C1 segment of cervical spinal cord (tissue), 14 donors: Measurements from ENCODE around the gene AJM1.
A peak's percentile ranks its signal among the peaks of the same experiment; 100 is the strongest.

Experiments
- DNase-seq, 14 donors: peaks; one replicate each; lab custom pipeline; 2025; lab: John Stamatoyannopoulos, UW

The AJM1 gene

GRCh38 chr9:136843159-136843800, 1.0 kb downstream of the AJM1 start:
- peak in 6 of 14 donors; percentile 12 to 61 (median 40) for DNase-seq

DNA sequence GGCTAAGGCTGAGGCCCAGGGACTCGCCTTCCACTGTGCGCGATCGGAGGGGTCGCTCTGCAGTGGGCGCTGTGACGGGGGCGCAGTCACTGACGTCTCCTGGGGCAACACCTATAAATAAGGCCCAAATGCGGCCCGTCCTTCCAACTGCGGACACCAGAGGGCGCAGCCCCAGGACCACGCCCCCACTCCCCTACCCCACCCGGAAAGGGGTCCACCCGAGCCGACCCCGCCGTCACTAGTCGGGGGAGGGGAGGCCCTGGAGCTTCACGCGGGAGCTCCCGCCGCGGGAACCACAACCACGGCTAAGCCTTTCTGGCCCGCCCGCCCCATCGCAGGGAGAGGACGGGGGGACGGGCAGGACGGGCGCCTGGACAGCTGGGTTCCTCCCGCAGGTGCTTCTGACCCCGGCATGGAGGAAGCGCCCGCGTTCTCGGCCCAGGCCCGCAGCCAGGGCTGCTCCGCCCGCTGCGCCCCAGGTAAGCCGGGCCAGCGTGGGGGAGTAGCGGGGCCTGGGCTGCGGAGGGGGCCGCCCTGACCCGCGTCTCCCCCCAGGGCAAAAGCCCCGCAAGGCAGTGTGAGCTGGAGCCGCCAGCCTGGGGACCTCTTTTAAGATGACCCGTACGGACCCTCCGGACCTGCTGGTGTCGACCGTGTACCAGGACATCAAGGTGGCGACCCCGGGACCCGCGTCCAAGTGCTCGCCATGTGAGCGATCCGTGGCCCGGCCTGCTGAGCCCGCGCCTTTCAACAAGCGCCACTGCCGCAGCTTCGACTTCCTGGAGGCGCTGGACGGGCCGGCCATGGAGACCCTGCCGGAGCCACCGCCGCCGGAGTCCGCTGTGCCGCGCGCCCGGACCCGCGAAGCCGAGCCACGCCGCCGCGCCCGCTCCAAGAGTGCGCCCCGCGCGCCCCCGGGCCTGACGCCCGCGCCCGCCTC, 1.8 kb downstream of the AJM1 start:
- peak in 3 of 14 donors; percentile 8 to 38 (median 23) for DNase-seq

DNA sequence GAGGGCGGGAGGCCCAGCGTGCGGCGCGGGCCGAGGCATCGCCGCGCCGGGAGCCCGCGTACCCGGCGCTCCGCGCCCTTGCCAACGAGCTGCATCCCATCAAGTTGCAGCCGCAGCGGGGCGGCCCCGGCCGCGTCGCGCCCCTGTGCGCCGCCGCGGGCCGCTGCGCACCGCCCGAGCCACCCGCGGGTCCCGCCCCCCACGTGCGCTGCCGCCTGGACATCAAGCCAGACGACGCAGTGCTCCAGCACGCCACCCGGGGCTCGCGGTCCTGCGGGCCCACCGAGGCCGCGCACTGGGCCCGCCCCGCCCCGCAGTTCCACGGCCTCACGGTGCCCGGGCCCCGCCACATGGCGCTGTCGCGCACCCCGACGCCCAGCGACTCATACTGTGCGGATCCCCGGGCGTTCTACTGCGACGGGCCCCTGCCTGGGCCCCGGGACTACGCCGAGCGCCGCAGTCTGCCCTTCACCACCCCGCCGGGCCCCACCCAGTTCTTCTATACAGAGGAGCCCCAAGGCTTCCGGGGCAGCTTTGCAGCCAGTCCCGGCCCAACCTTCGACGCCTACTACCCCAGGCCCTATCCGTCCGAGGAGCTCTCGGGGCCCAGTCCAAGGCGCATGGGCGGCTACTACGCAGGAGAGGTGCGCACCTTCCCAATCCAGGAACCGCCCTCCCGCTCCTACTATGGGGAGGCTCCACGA, 2.6 kb downstream of the AJM1 start:
- DNase-seq = no peak

GRCh38 chr9:136845465-136846260, 3.4 kb downstream of the AJM1 start:
- DNase-seq = no peak

GRCh38 chr9:136846376-136847087, 4.3 kb downstream of the AJM1 start:
- DNase-seq = no peak

DNA sequence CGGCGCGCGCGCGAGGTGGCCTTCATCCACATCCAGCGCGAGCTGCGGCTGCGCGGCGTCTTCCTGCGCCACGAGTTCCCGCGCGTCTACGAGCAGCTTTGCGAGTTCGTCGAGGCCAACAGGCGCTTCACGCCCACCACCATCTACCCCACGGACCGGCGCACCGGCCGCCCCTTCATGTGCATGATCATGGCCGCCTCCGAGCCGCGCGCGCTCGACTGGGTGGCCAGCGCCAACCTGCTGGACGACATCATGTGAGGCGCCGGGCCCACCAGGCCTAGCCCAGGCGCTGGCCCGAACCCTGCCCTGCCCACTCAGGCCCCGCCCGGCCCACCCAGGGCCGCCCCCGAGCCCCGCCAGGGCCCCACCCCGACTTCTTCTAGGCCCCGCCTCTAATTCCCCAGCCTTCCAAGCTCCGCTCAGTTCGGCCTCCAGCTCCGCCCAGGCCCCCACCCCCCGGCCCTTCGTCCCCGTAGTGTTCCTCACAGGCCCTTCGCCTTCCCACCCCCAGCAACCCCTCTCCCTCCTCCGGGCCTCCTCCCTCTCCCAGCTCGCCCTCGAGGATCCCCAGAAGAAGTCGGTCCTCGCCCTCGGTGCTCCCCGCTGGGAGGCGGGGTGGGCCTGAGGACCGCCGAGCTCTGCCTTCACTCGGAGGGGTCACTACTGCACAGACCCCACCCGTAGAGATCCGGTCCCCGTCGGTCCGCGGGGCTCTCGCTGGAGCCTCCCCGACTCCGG, 5.0 kb downstream of the AJM1 start:
- DNase-seq = no peak

DNA sequence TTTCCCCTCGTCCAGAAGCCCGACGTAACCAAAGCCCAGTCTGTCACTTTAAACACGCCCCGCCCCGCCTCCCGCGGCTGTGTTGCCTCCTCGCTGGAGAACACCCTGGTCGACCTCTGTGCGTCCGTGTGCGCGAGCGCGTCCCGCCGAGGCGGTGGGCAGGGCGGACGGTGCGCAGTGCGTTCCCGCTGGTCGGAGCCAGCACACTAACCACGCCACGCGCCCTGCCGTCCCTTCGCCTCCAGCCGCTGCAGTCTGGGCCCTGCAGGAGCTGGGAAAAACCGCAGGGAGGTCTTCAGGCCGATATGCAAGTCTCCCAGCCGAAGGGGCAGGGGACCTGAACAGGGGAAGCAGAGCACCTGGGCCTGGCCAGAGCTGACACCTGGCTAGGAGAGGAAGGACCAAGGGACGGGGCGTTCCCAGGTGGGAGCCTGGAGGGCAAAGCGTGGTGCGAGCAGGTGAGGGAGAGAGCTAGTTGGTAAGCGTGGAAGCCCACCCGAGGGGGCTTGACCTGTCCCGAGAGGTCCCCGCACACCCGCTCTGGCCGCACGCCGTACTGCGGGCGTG, 5.6 kb downstream of the AJM1 start:
- DNase-seq = peak in 2 of 14 donors; percentile 36 to 39

DNA sequence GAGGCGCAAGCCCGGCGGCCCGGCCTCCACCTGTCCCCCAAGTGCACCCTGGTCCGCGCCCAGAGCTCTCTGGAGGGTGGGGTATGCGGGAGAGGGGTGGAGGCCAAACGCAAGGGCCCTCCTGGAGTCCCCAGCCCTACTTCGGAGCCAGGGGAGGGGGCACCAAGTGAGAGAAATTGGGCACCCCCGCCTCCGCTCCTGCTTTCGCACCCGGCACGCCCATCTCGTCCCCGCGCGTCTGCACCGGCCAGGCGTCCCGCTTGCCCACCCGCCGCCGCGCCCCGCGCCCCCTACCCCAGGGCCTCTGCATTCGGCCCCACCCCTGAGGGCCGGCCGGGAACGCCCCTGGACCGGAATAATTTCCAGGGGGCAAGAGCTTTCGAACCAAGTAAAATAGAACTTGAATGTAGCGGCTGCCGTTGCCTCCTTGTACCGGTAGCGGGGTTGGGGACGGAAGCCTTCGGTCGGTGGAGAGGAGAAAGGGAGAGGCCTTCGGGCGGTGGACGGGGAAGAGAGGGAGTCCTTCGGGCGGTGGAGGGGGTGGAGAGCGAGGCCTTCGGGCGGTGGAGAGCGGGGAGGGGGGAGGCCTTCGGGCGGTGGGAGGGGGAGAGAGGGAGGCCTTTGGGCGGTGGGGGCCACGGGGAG, 6.2 kb downstream of the AJM1 start:
- DNase-seq = no peak

DNA sequence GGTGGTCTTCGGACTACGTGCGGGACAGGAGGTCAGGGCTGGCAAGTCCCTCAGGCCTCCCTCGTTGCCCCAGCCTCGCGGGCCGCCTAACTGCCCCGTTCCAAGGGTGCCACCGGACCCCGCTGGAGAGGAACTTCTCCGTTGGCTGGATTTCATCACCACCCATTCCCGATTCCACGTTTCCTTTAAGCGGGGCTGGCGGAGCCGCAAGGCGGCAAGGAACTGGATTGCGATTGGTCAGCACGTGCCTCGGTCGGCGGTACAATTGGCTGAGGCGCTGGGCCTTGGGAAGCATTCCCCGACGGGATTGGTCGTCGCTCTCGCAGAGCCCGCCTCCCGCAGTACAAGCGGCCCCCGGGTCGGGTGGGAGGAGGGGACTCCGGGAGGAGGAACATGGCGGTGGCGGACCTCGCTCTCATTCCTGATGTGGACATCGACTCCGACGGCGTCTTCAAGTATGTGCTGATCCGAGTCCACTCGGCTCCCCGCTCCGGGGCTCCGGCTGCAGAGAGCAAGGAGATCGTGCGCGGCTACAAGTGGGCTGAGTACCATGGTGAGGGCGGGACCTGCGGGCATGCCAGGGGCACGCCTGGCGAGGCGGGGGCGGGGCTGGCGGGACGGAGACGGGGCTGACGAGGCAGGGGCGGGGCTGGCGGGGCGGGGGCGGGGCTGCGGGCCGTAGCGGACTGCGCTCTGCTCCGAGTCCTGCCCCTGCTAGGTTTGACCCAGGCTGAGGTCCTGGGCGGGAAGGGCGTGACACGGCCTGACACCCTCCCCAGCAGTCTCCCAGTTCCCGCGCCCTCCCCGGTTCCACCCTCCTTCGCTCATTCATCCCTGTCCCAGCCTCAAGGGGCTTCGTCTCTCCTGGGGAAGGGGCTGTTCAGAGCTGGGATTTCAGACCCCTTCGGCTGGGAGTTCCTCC, 7.0 kb downstream of the AJM1 start, which contains the start of gene PHPT1:
TSS of gene PHPT1 (plus strand) at position 372 of the 922 bp plus-strand sequence. CDS start at position 394, 22 bp downstream.
- peak; percentile 89 to 99 (median 97) for DNase-seq

DNA sequence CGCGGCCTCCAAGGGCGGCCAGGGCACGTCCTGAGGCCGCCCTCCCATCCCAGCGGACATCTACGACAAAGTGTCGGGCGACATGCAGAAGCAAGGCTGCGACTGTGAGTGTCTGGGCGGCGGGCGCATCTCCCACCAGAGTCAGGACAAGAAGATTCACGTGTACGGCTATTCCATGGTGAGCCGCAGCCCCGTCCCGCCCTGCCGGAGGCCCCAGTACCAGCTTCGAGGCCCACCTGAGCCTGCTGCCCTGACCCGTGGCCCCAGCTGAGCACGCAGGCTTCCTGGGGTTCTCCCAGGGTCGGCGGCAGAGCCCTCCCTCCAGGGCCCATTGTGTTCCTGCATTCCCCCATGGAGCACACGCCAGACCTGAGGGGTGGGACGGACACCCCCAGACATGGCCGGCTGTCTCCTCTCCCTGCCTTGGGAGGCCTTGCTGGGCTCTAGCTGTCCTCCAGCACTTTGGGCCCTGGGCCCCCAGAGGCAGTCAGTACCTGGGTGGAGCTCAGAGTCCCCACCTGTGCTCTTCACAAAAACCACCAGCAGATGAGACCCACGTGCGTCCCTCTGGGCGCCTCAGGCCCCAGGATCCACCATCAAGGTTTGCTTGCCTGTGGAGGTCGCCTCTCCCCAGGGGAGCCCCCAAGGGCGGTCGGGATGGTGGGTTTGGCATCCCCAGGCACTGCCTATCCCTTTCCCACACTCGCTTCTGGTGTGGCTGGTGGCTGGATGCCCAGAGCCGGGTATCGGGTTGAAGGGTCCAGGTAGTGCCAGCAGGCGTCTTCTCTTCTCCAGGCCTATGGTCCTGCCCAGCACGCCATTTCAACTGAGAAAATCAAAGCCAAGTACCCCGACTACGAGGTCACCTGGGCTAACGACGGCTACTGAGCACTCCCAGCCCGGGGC, 7.9 kb downstream of the AJM1 start:
- DNase-seq = peak in 1 of 14 donors; percentile 51

DNA sequence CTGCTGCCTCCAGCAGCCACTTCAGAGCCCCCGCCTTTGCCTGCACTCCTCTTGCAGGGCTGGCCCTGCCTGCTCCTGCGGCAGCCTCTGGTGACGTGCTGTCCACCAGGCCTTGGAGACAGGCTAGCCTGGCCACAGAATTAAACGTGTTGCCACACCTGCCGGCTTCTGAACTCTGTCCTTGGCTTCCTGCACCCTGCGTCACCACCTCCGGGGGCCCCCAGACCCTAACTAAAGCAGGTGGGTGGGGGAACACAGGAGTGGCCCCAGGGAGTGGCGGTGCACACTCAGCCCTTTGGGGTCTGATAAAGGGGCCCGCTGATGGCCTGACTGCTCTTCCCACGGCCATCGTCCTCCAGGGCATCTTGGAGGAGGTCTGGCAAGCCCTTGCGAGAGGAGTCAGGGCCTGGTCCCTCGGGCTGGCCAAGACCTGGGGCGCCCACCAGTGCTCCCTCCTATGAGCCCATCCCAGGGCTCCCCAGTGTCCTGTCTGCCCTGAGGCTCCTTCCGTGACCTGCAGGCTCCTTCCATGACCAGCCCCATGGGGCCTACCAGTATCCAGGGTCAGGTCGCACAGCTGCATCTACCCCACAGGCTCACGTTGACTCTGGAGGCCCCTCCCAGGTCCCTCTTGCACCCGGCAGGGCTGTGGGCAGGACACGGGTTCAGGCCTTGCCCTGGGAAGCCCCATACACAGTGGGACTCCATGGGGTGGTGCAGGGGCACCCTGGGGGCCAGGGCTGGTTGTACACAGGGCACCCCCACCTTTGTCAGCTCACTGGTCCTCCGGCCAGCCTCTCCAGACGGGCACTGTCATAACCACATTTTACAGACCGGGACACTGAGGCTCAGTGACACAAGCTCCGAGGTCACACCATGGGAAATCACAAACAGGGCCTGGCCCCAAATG, 8.8 kb downstream of the AJM1 start:
- DNase-seq = no peak

DNA sequence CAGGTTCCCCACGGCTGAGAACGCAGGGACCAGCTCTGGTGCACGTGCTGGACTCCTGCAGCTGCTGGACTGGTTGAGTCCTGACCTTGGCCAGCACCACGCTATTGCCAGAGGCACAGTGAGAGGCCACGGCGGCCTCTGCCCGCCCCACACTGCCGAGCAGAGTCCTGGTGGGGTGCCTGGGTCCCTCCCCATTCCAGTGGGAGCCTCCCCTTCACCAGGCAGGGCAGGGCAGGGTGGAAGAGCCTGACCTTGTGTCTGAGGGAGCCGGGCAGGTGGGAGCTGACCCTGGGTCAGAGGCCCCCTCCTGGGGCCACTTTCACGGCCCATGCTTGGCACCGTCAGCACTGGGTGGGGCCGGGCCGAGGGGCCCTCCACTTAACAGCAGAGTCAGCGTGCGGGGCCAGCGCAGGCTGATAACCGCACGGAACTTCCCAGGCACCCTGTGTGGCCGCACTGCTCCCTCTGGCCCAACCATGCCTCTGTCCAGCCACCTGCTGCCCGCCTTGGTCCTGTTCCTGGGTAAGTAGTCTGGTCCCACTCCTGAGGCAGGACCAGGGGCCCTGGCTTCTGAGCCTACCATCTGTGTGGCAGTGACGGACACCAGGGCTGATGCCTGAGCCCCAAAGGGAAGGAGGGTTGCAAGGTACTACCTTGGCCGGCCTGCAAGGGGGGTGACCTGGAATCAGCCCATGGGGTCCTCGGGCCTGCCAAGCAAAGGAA, 9.8 kb downstream of the AJM1 start, which contains the start of gene MAMDC4:
TSS of gene MAMDC4 (plus strand) at position 406 of the 723 bp plus-strand sequence. CDS start at position 477, 71 bp downstream.
- no peak for DNase-seq

GRCh38 chr9:136852664-136853595, 10.7 kb downstream of the AJM1 start:
- no peak for DNase-seq
